ENCODE results near the gene RAVER1. TPM values are rescaled to one million over a fixed set of nuclear protein-coding genes. Genes with fewer than 3 reads are reported as not detected.
A peak's percentile ranks its signal among the peaks of the same experiment; 100 is the strongest.
"Not testable (repeated sequence)": the region's sequence is repeated elsewhere in the genome, so short reads cannot be mapped to it uniquely, and the experiment has no call there.

RAVER1 gene
- total RNA-seq, 2 donors from 2014 or later, result 14.0 to 19.3 TPM

GRCh38 chr19:10283301-10284064, 49.8 kb downstream of the RAVER1 start:
- intact Hi-C loops (cut with DNase I), result no loop called here
- DNase-seq, result no peak
- no peak for ATAC-seq

- ATAC-seq; intact Hi-C loops (cut with DNase I); DNase-seq: not testable (repeated sequence)
Measured at GRCh38 chr19:10282043-10282442, 51.3 kb downstream of the RAVER1 start.

GRCh38 chr19:10279737-10280442, 53.4 kb downstream of the RAVER1 start:
- intact Hi-C loops (cut with DNase I), result no loop called here
- ATAC-seq (no peak), DNase-seq (no peak)

DNA sequence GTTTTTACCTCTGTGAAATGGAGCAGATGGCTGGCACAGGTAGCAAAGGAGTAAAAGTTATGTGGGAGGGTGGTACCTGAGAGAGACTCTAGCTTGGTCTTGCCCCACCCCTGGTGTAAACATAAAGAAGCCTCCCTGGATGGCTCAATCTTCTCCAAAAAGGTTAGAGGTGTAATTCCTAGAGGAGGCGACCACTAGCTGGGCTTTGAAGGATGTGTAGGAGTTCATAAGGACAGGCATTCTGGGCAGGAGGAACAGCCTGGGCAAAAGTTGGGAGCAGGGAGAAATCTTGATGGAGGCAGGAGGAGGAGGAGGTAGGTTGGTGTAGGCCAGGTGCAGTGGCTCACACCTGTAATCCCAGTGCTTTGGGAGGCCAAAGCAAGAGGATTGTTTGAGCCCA, 54.4 kb downstream of the RAVER1 start:
- ATAC-seq (no peak), DNase-seq (no peak)
- intact Hi-C loops (cut with DNase I), result no loop called here

DNA sequence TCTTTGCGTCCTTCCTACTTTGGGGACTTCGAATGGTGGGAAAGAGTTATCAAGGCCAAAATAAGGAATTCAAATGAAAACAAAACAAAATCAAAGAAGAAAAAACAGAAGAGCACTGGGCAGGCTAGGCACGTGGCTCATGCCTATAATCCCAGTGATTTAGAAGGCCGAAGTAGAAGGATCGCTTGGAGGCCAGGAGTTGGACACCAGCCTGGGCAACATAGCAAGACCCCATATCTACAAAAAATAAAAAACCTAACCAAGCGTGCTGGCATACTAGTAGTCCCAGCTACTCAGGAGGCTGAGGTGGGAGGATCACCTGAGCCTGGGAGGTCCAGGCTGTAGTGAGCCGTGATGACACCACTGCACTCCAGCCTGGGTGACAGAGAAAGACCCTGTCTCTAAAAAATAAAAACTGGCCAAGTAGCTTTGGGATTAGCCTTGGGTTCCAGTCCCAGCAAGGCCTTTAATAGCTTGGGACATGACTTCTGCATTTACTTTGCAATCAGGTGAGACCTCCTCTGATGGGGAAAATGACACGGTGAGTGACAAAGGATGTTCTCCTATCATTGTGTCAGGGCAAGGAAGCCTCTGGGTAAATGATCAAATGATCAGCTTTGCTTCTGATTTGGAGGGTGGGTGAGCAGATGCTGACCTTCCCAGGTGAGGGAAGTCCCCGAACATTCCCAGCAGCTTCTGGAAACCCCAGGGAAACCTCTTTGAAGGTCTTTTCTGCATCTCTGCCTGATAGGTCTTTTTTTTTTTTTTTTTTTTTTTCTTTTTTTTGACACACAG, 55.3 kb downstream of the RAVER1 start:
- intact Hi-C loops (cut with DNase I), result no loop called here
- no peak for ATAC-seq

GRCh38 chr19:10274589-10274988, 58.7 kb downstream of the RAVER1 start:
- intact Hi-C loops (cut with DNase I), result loop anchor here in 1 of 2 donors (5.0 kb wide), 1 partner anchor 58 kb away; the partner anchor contains the start of gene RAVER1
- DNase-seq, result no peak

More for the DNA sequence above, 55.3 kb downstream of the RAVER1 start:
- DNase-seq, result no peak

GRCh38 chr19:10271543-10272086, 61.7 kb downstream of the RAVER1 start:
- ATAC-seq, result no peak

More at GRCh38 chr19:10274589-10274988, 58.7 kb downstream of the RAVER1 start:
- no peak for ATAC-seq

DNA sequence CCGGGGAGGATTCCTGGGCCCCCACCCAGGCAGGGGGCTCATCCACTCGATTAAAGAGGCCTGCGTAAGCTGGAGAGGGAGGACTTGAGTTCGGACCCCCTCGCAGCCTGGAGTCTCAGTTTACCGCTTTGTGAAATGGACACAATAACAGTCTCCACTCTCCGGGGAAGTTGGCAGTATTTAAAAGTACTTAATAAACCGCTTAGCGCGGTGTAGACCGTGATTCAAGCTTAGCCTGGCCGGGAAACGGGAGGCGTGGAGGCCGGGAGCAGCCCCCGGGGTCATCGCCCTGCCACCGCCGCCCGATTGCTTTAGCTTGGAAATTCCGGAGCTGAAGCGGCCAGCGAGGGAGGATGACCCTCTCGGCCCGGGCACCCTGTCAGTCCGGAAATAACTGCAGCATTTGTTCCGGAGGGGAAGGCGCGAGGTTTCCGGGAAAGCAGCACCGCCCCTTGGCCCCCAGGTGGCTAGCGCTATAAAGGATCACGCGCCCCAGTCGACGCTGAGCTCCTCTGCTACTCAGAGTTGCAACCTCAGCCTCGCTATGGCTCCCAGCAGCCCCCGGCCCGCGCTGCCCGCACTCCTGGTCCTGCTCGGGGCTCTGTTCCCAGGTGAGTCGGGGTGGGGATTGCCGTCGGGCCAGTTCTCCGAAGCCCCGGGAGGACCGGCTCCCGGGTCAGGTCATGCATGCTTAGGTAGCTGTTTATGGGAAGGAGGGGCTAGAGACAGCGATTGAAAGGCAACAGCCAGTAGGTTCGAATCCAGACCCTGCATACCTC, 62.5 kb downstream of the RAVER1 start, which contains the start of gene ICAM1:
ICAM1 (plus strand) TSS at position 505 of the 779 bp plus-strand sequence; CDS start at position 545, 40 bp downstream.
- ATAC-seq (peak; percentile 75 to 81), DNase-seq (peak; percentile 92)
- intact Hi-C loops (cut with DNase I), result loop anchor here in 1 of 2 donors (5.0 kb wide), 1 partner anchor 61 kb away; the partner anchor contains the start of gene RAVER1

More at GRCh38 chr19:10271543-10272086, 61.7 kb downstream of the RAVER1 start:
- intact Hi-C loops (cut with DNase I), result loop anchor here in 1 of 2 donors (5.0 kb wide), 1 partner anchor 61 kb away; the partner anchor contains the start of gene RAVER1
- no peak for DNase-seq

DNA sequence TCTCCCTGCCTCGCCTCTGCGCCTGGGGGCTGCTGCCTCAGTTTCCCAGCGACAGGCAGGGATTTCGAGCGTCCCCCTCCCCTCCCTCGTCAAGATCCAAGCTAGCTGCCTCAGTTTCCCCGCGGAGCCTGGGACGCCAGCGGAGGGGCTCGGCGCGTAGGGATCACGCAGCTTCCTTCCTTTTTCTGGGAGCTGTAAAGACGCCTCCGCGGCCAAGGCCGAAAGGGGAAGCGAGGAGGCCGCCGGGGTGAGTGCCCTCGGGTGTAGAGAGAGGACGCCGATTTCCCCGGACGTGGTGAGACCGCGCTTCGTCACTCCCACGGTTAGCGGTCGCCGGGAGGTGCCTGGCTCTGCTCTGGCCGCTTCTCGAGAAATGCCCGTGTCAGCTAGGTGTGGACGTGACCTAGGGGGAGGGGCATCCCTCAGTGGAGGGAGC, 63.1 kb downstream of the RAVER1 start:
- ATAC-seq, result peak; percentile 64 to 71
- intact Hi-C loops (cut with DNase I), result loop anchor here in 1 of 2 donors (5.0 kb wide), 1 partner anchor 62 kb away; the partner anchor contains the start of gene RAVER1
- DNase-seq, result peak; percentile 79

GRCh38 chr19:10269333-10270179, 63.8 kb downstream of the RAVER1 start:
- peak; percentile 92 for DNase-seq
- peak; percentile 80 to 83 for ATAC-seq
- intact Hi-C loops (cut with DNase I), result loop anchor here (1.0 to 5.0 kb wide), 3 partner anchors 63 to 120 kb away; partner anchors contain the start of gene RAVER1 (in 1 of the 2)

- peak in 1 of 2 donors; percentile 3 for ATAC-seq
- intact Hi-C loops (cut with DNase I), result loop anchor here in 1 of 2 donors (2.0 kb wide), 1 partner anchor 121 kb away; no protein-coding TSS in a partner anchor
- peak; percentile 58 for DNase-seq
Measured at GRCh38 chr19:10268071-10268470, 65.3 kb downstream of the RAVER1 start.

GRCh38 chr19:10266706-10267105, 66.6 kb downstream of the RAVER1 start:
- DNase-seq, result no peak
- intact Hi-C loops (cut with DNase I), result no loop called here
- ATAC-seq, result no peak

Other genes starting within 250 kb of the RAVER1 start
- gene SHFL, start 247.2 kb downstream of the RAVER1 start, total RNA-seq, result 10 to 100 TPM; 11.4 to 18.7 TPM
- gene ANGPTL6, start 230.9 kb downstream of the RAVER1 start, total RNA-seq, result under 1 TPM in 1 of 2 donors, not detected in 1; 0.24 TPM
- gene PPAN, start 227.2 kb downstream of the RAVER1 start, total RNA-seq, result 10 to 100 TPM; 23.6 to 38.9 TPM
- gene P2RY11, start 221.8 kb downstream of the RAVER1 start, total RNA-seq, result 10 to 100 TPM in 1 of 2 donors, 1 to 10 TPM in 1; 3.8 to 13.2 TPM
- gene EIF3G, start 213.6 kb downstream of the RAVER1 start, total RNA-seq, result 100 to 1,000 TPM; 136 to 148 TPM
- gene DNMT1, start 138.6 kb downstream of the RAVER1 start, total RNA-seq, result 10 to 100 TPM; 32.7 to 34.9 TPM
- gene S1PR2, start 102.2 kb downstream of the RAVER1 start, total RNA-seq, result 10 to 100 TPM in 1 of 2 donors, 1 to 10 TPM in 1; 7.9 to 13.6 TPM
- gene MRPL4, start 81.3 kb downstream of the RAVER1 start, total RNA-seq, result 10 to 100 TPM; 60.2 to 68.5 TPM
- 10 to 100 TPM; 12.0 to 28.5 TPM for gene ICAM1, start 62.4 kb downstream of the RAVER1 start, total RNA-seq
- under 1 TPM; 0.42 to 0.85 TPM for gene ICAM4, start 46.6 kb downstream of the RAVER1 start, total RNA-seq
- gene ICAM5, start 43.6 kb downstream of the RAVER1 start, total RNA-seq, result under 1 TPM; 0.71 to 0.86 TPM
- 1 to 10 TPM; 1.5 to 1.8 TPM for gene ZGLP1, start 23.7 kb downstream of the RAVER1 start, total RNA-seq
- 10 to 100 TPM; 14.1 to 18.2 TPM for gene FDX2, start 17.5 kb downstream of the RAVER1 start, total RNA-seq
- 10 to 100 TPM; 23.4 to 25.3 TPM for gene ICAM3, start 6.1 kb upstream of the RAVER1 start, total RNA-seq
- gene TYK2, start 47.0 kb upstream of the RAVER1 start, total RNA-seq, result 10 to 100 TPM; 57.3 to 59.3 TPM
- gene CDC37, start 70.0 kb upstream of the RAVER1 start, total RNA-seq, result 100 to 1,000 TPM; 130 to 156 TPM
- gene PDE4A, start 87.0 kb upstream of the RAVER1 start, total RNA-seq, result 10 to 100 TPM; 13.5 to 13.7 TPM
- gene KEAP1, start 169.8 kb upstream of the RAVER1 start, total RNA-seq, result 10 to 100 TPM; 53.5 to 55.1 TPM
- under 1 TPM; 0.21 to 0.29 TPM for gene S1PR5, start 183.9 kb upstream of the RAVER1 start, total RNA-seq
- gene ATG4D, start 210.4 kb upstream of the RAVER1 start, total RNA-seq, result 10 to 100 TPM; 41.6 to 50.2 TPM
- gene KRI1, start 232.5 kb upstream of the RAVER1 start, total RNA-seq, result 10 to 100 TPM; 11.0 to 15.0 TPM
- 1 to 10 TPM; 6.6 TPM for gene CDKN2D, start 235.4 kb upstream of the RAVER1 start, total RNA-seq